ENCODE results near the gene CXCL14. TPM values are rescaled to one million over a fixed set of nuclear protein-coding genes. Genes with fewer than 3 reads are reported as not detected.

Gene CXCL14
- total RNA-seq, 1 experiment from 2014 or later: not detected

GRCh38 chr5:135537745-135538144 lies 41.0 kb downstream of the CXCL14 start:
- DNase-seq (ENCODE audit: low read depth, low spot score): no peak
- Histone ChIP-seq H3K36me3 (ENCODE audit: control insufficient read depth in 1 of 2, insufficient read depth in 2 of 2, low read length in 2 of 2) (no peaks in the 10 kb centered on the region), H3K9ac (ENCODE audit: low read length) (no peak overlapping the region), H3K4me3 (replicated peaks in 1 of 2; ENCODE audit: low read depth in 1 of 2, low read length in 2 of 2) (no peak overlapping the region), H3K9me3 (ENCODE audit: control insufficient read depth in 1 of 2, insufficient read depth in 1 of 2, low read depth in 1 of 2, low read length in 2 of 2) (no peaks in the 10 kb centered on the region), H2AFZ (ENCODE audit: low read depth, low read length, poor library complexity, severe bottlenecking) (no peak overlapping the region), H3K27ac (ENCODE audit: low read depth, low read length) (no peak overlapping the region), H3K9me2 (ENCODE audit: insufficient read depth) (no peaks in the 10 kb centered on the region), H3K4me2 (ENCODE audit: low read length) (no peak overlapping the region), H3K4me1 (ENCODE audit: control insufficient read depth in 1 of 2, insufficient read depth in 2 of 2, low read length in 2 of 2) (no peaks in the 10 kb centered on the region), H4K20me1 (ENCODE audit: insufficient read depth) (no peaks in the 10 kb centered on the region), H3K27me3 (ENCODE audit: insufficient read depth, low read length) (peaks cover 4% of the 10 kb centered on the region; the same call in 1 of the 2 replicates), H3K79me2 (ENCODE audit: insufficient read depth, low read length) (no peaks in the 10 kb centered on the region)
- ChIA-PET POLR2A (no interaction called here), CTCF (interaction anchor here (0.7 to 1.3 kb wide), 2 partner anchors 14 to 71 kb away, joined by 3 to 4 read pairs; no protein-coding TSS in a partner anchor), RAD21 (ENCODE audit: low non-redundant PET in 1 of 2, low total read pairs in 2 of 2, uncharacterized antibody in 2 of 2, unreplicated experiment in 2 of 2) (no interaction called here)
- TF ChIP-seq RAD21 (IDR thresholded peaks at IDR 0.05; ENCODE audit: low read depth) (no peak), TCF7L2 (IDR thresholded peaks at IDR 0.05; ENCODE audit: borderline replicate concordance, extremely low read depth, insufficient read depth, insufficient read length) (no peak), POLR2A (IDR thresholded peaks at IDR 0.05; ENCODE audit: borderline replicate concordance, extremely low read depth, insufficient read depth, insufficient read length) (no peak), EGR1 (IDR thresholded peaks at IDR 0.05; ENCODE audit: low read depth) (no peak), FOSL1 (IDR thresholded peaks at IDR 0.05; ENCODE audit: low read depth) (no peak)
- no TSS peak for BruUV-seq (replicated peaks)
- intact Hi-C loops (cut with micrococcal nuclease): no loop called here
- no peak for ATAC-seq

GRCh38 chr5:135537271-135537670 lies 41.5 kb downstream of the CXCL14 start:
- DNase-seq (ENCODE audit: low read depth, low spot score): no peak
- Histone ChIP-seq H3K36me3 (ENCODE audit: control insufficient read depth in 1 of 2, insufficient read depth in 2 of 2, low read length in 2 of 2) (no peaks in the 10 kb centered on the region), H3K9me2 (ENCODE audit: insufficient read depth) (no peaks in the 10 kb centered on the region), H4K20me1 (ENCODE audit: insufficient read depth) (no peaks in the 10 kb centered on the region), H3K4me3 (replicated peaks in 1 of 2; ENCODE audit: low read depth in 1 of 2, low read length in 2 of 2) (no peak overlapping the region), H3K9me3 (ENCODE audit: control insufficient read depth in 1 of 2, insufficient read depth in 1 of 2, low read depth in 1 of 2, low read length in 2 of 2) (no peaks in the 10 kb centered on the region), H3K79me2 (ENCODE audit: insufficient read depth, low read length) (no peaks in the 10 kb centered on the region), H3K4me1 (ENCODE audit: control insufficient read depth in 1 of 2, insufficient read depth in 2 of 2, low read length in 2 of 2) (no peaks in the 10 kb centered on the region), H3K4me2 (ENCODE audit: low read length) (no peak overlapping the region), H3K27me3 (ENCODE audit: insufficient read depth, low read length) (peaks cover 4% of the 10 kb centered on the region; the same call in 1 of the 2 replicates), H2AFZ (ENCODE audit: low read depth, low read length, poor library complexity, severe bottlenecking) (no peak overlapping the region), H3K27ac (ENCODE audit: low read depth, low read length) (no peak overlapping the region), H3K9ac (ENCODE audit: low read length) (no peak overlapping the region)
- ChIA-PET CTCF (interaction anchor here (1.3 kb wide), 1 partner anchor 15 kb away, joined by 4 read pairs; no protein-coding TSS in a partner anchor), RAD21 (ENCODE audit: low non-redundant PET in 1 of 2, low total read pairs in 2 of 2, uncharacterized antibody in 2 of 2, unreplicated experiment in 2 of 2) (no interaction called here), POLR2A (no interaction called here)
- no TSS peak for BruUV-seq (replicated peaks)
- intact Hi-C loops (cut with micrococcal nuclease): no loop called here
- ATAC-seq: no peak
- TF ChIP-seq SRF (IDR thresholded peaks at IDR 0.05; ENCODE audit: low read depth) (no peak), EZH2 (IDR thresholded peaks at IDR 0.05) (no peak), RAD21 (IDR thresholded peaks at IDR 0.05; ENCODE audit: low read depth) (no peak), CBX3 (IDR thresholded peaks at IDR 0.05; ENCODE audit: low read depth) (no peak), FOSL1 (IDR thresholded peaks at IDR 0.05; ENCODE audit: low read depth) (no peak), YY1 (IDR thresholded peaks at IDR 0.05; ENCODE audit: extremely low read depth, insufficient replicate concordance, low read depth, low read length) (no peak), POLR2A (IDR thresholded peaks at IDR 0.05; ENCODE audit: borderline replicate concordance, extremely low read depth, insufficient read depth, insufficient read length) (no peak), REST (IDR thresholded peaks at IDR 0.05; ENCODE audit: low read depth) (no peak), JUND (IDR thresholded peaks at IDR 0.05) (no peak), TCF7L2 (IDR thresholded peaks at IDR 0.05; ENCODE audit: borderline replicate concordance, extremely low read depth, insufficient read depth, insufficient read length) (no peak), SIN3A (IDR thresholded peaks at IDR 0.05; ENCODE audit: low read depth) (no peak), ZNF274 (IDR thresholded peaks at IDR 0.05; ENCODE audit: low read depth, low read length) (no peak), ZBTB33 (IDR thresholded peaks at IDR 0.05; ENCODE audit: extremely low read depth, insufficient replicate concordance, low read length) (no peak), MAX (IDR thresholded peaks at IDR 0.05) (no peak), ELF1 (IDR thresholded peaks at IDR 0.05; ENCODE audit: borderline replicate concordance, low read depth) (no peak)
